ENCODE results near the gene GUSB.
"Not testable (repeated sequence)": the region's sequence is repeated elsewhere in the genome, so short reads cannot be mapped to it uniquely, and the experiment has no call there.

GUSB gene

DNA sequence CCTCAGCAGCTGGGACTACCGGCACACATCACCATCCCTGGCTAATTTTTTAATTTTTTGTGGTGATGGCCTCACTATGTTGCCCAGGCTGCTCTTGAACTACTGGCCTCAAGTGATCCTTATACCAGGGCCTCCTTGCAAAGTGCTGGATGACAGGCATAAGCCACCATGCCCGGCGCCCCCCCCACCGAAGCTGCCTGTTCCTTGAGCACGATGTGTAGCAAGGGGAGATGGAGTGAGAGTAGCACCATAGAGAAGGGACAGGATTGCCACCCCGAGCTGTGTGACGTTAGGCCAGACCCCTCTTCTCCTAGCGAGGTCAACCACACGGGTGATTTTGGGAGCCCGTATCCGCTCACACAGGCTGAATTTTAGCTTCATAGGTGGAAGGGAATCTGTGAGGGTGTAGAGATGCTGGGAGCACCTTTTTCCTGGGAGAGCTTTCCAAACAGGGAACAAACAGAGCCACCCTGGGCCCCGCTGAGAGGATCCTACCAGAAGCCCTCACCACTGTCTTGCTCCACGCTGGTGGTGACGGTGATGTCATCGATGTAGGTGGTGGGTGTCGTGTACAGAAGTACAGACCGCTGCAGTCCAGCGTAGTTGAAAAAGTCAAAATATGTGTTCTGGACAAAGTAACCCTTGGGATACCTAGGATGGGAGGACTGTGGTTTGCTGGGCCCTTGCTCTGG lies 3.0 kb downstream of the GUSB start:
- in situ Hi-C loops (cut with MboI; ENCODE audit: low pct_unique_long_range_greater_than_20kb, low sequenced_read_pairs), result no loop called here
- no peak for DNase-seq

- in situ Hi-C loops (cut with MboI; ENCODE audit: low pct_unique_long_range_greater_than_20kb, low sequenced_read_pairs), result no loop called here
- DNase-seq, result no peak
These were observed 5.3 kb downstream of the GUSB start for GRCh38 chr7:65976659-65977196.

GRCh38 chr7:65975814-65976445 lies 6.1 kb downstream of the GUSB start:
- in situ Hi-C loops (cut with MboI; ENCODE audit: low pct_unique_long_range_greater_than_20kb, low sequenced_read_pairs), result no loop called here
- DNase-seq, result no peak

GRCh38 chr7:65974876-65975275 lies 7.1 kb downstream of the GUSB start:
- in situ Hi-C loops (cut with MboI; ENCODE audit: low pct_unique_long_range_greater_than_20kb, low sequenced_read_pairs), result no loop called here
- DNase-seq, result no peak

- in situ Hi-C loops (cut with MboI; ENCODE audit: low pct_unique_long_range_greater_than_20kb, low sequenced_read_pairs), result no loop called here
- DNase-seq, result no peak
These were observed 7.7 kb downstream of the GUSB start for GRCh38 chr7:65974191-65974801.

- DNase-seq, result no peak
- in situ Hi-C loops (cut with MboI; ENCODE audit: low pct_unique_long_range_greater_than_20kb, low sequenced_read_pairs), result no loop called here
These were observed 9.0 kb downstream of the GUSB start for GRCh38 chr7:65972976-65973375.

DNA sequence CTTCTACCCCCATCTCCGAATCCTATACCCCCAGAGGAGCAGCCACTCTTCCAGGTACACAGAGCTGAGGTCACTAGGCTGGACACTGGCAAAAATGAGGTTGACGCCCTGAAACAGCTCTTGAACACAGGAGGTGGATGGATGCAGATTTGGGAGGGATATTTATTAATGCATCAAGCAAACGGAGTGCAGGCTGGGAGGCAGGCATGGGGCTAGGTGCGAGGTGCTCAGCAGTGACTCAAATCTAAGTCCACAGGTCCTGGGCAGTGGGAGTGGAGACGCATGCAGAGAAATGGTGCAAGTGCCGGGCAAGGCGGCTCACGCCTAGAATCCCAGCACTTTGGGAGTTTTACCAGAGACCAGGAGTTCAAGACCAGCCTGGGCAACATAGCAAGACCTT lies 11.0 kb downstream of the GUSB start:
- DNase-seq, result no peak
- in situ Hi-C loops (cut with MboI; ENCODE audit: low pct_unique_long_range_greater_than_20kb, low sequenced_read_pairs), result no loop called here

GRCh38 chr7:65968256-65969185 lies 13.5 kb downstream of the GUSB start:
- in situ Hi-C loops (cut with MboI; ENCODE audit: low pct_unique_long_range_greater_than_20kb, low sequenced_read_pairs), result no loop called here
- DNase-seq, result no peak

- in situ Hi-C loops (cut with MboI; ENCODE audit: low pct_unique_long_range_greater_than_20kb, low sequenced_read_pairs), result no loop called here
- no peak for DNase-seq
These were observed 14.5 kb downstream of the GUSB start for GRCh38 chr7:65967361-65968155.

DNA sequence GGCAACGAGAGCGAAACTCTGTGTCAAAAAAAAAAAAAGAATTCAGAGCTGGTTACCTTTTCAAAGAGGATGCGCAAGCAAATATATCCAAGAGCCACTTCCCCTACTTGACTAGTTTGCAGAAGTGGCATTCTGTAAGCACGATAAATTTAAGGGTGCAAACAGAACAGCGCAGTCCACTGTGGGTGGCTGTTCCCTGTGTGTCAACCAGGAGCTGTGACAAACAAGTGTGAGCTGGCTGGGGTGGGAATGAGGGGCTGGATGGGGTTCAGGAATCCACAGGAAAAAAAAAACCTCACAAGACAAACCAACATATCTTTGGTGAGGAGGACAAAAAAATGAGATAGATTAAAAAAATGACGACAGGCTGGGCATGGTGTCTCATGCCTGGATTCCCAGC lies 15.9 kb downstream of the GUSB start:
- no peak for DNase-seq
- in situ Hi-C loops (cut with MboI; ENCODE audit: low pct_unique_long_range_greater_than_20kb, low sequenced_read_pairs), result no loop called here

GRCh38 chr7:65964671-65965070 lies 17.3 kb downstream of the GUSB start:
- in situ Hi-C loops (cut with MboI; ENCODE audit: low pct_unique_long_range_greater_than_20kb, low sequenced_read_pairs); DNase-seq: not testable (repeated sequence)

DNA sequence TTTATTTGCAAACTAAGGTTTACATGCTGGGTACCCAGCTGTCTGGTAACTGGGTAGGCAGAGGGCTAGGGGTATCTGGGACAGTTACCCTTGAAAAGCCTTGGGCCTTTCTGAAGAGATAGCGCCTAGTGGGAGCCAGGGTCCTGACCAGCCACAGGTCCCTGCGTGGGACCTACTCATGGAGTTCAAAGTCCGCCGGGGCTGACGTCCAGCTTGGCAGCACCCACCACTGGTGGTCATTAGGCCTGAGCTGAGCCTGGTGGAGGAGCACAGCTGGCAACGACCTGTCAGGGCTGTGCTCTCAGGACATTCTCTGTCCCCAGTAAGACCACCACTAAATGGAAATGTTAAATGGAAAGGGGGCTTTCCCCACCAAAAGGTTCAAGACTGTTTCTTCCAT lies 20.0 kb downstream of the GUSB start:
- DNase-seq, result no peak
- in situ Hi-C loops (cut with MboI; ENCODE audit: low pct_unique_long_range_greater_than_20kb, low sequenced_read_pairs), result no loop called here

DNA sequence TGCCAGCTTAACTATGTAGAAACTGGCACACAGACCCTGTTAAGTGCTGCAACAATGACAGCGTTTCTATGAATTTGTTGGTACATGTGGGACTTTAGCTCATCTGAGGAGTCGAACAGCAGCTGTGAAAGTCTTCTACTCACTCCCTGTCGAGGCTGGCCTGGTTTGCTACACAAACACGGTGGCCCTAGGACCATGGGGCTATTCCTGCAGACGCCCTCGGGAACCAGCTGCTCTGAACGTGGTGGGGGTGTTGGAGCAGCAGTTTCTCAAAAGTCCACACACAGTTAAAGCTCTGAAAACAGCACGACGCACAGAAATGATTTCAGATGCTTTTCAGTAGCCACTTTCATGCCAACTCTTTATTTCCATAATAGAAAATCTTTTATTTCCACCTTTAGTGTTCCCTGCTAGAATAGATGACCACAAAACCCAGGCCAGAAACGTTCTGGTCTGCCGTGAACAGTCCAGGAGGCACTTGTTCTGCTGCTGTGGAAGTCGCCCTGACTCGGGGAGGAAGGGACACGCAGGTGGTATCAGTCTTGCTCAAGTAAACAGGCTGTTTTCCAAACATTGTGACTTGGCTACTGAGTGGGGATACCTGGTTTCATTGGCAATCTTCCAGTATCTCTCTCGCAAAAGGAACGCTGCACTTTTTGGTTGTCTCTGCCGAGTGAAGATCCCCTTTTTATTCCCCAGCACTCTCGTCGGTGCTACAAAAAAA lies 21.5 kb downstream of the GUSB start:
- DNase-seq, result no peak
- in situ Hi-C loops (cut with MboI; ENCODE audit: low pct_unique_long_range_greater_than_20kb, low sequenced_read_pairs), result no loop called here

DNA sequence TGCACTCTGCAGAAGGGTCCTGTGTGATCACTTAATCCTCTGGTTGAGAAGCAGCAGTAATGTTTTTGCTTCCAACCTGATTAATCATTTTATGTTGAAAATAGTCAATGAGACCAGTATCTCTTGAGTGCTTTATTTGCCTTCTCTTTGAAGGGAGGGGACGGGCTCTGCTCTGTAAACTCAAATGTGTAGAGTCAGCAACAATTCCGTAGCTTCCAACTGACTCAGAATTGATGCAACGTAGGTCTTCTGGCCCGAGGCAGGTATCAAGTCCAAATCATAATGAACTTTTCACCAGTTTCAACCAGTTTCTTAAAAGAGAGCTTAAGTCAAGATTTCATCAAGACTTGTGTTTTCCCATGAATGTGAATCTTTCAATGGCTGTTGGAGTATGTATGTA lies 26.3 kb downstream of the GUSB start:
- in situ Hi-C loops (cut with MboI; ENCODE audit: low pct_unique_long_range_greater_than_20kb, low sequenced_read_pairs), result no loop called here
- DNase-seq, result no peak

DNA sequence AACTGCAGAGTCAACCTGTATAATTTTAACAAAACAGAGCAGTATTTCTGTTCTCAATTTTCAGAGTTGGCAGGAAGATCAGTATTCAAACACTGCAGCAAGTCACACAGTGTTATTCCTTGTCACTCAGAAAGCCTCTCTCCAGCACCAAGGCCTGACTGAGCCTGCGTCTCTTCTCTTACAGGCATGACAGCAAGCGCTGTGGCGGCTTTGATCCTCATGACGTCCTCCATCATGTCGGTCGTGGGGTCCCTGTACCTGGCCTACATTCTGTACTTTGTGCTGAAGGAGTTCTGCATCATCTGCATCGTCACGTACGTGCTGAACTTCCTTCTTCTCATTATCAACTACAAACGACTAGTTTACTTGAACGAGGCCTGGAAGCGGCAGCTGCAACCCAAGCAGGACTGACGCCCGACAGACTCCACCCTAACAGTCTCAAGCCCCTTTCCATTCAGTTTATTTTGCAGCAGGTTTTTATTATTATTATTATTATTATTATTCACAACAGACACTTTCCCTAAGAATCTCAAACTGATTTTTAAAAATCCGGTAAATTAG lies 28.0 kb downstream of the GUSB start:
- in situ Hi-C loops (cut with MboI; ENCODE audit: low pct_unique_long_range_greater_than_20kb, low sequenced_read_pairs), result no loop called here
- DNase-seq, result no peak

DNA sequence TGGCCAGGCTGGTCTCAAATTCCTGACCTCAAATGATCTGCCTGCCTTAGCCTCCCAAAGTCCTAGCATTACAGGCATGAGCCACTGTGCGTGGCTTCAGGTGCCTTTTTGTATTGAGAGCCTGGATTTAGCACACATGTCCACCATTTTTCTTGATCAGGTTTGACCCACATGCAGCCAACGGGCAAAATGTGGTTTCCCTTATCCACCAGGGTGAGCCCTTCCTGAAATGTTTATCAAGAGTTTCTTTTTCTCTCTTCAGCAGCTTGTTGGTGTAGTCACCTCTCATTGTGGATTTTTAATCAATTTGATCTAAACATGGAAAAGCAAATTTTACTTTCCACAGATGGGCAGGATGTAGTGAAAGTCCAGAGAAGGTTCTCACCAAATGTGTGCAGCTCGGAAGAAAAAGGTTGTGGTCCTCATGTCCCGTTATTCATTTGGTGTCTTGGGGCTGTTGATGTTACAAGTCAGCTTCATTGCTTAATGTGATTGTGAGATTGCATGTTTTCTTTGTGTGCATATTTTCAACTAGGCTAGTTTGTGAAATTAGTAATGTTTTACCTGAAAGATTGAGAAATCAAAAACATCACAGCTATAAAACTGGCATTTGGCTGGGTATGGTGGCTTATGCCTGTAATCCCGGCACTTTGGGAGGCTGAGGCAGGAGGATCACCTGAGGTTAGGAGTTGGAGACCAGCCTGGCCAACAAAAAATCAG lies 28.9 kb downstream of the GUSB start:
- no peak for DNase-seq
- in situ Hi-C loops (cut with MboI; ENCODE audit: low pct_unique_long_range_greater_than_20kb, low sequenced_read_pairs), result no loop called here

GRCh38 chr7:65951837-65952578 lies 30.0 kb downstream of the GUSB start:
- no peak for DNase-seq
- in situ Hi-C loops (cut with MboI; ENCODE audit: low pct_unique_long_range_greater_than_20kb, low sequenced_read_pairs), result no loop called here
